ENCODE results near the gene WDR27. TPM values are rescaled to one million over a fixed set of nuclear protein-coding genes. Genes with fewer than 3 reads are reported as not detected.

Gene WDR27
- total RNA-seq, 1 donor from 2014 or later: 24.5 TPM

- Histone ChIP-seq H3K4me3 (ENCODE audit: low read length in 3 of 3) (no peak overlapping the region), H3K27ac (ENCODE audit: low read depth, low read length) (no peak overlapping the region), H3K9me3 (ENCODE audit: control insufficient read depth in 3 of 3, low read length in 3 of 3) (no peaks in the 10 kb centered on the region), H3K36me3 (ENCODE audit: control insufficient read depth in 3 of 3, insufficient read depth in 3 of 3, low read length in 3 of 3) (peaks cover 0 to 3% (median 2%) of the 10 kb centered on the region in 3 donors), H3K9ac (ENCODE audit: low read depth in 1 of 3, low read length in 3 of 3) (no peak overlapping the region), H3K27me3 (ENCODE audit: control insufficient read depth in 3 of 3, insufficient read depth in 3 of 3, low read length in 3 of 3) (no peaks in the 10 kb centered on the region), H3K4me1 (ENCODE audit: control insufficient read depth in 3 of 3, insufficient read depth in 3 of 3, low read length in 3 of 3) (no peaks in the 10 kb centered on the region)
Measured at GRCh38 chr6:169577236-169577635, 124.6 kb downstream of the WDR27 start.

- H3K36me3 ChIP-seq (ENCODE audit: control insufficient read depth in 3 of 3, insufficient read depth in 3 of 3, low read length in 3 of 3): peaks cover 0 to 2% (median 0%) of the 10 kb centered on the region in 3 donors
- H3K9ac ChIP-seq (ENCODE audit: low read depth in 1 of 3, low read length in 3 of 3): no peak overlapping the region
- H3K27ac ChIP-seq (ENCODE audit: low read depth, low read length): no peak overlapping the region
- no peak overlapping the region for H3K4me3 ChIP-seq (ENCODE audit: low read length in 3 of 3)
- H3K27me3 ChIP-seq (ENCODE audit: control insufficient read depth in 3 of 3, insufficient read depth in 3 of 3, low read length in 3 of 3): no peaks in the 10 kb centered on the region
- no peaks in the 10 kb centered on the region for H3K9me3 ChIP-seq (ENCODE audit: control insufficient read depth in 3 of 3, low read length in 3 of 3)
- H3K4me1 ChIP-seq (ENCODE audit: control insufficient read depth in 3 of 3, insufficient read depth in 3 of 3, low read length in 3 of 3): no peaks in the 10 kb centered on the region
Measured at GRCh38 chr6:169575821-169576220, 126.0 kb downstream of the WDR27 start.

- H3K9ac ChIP-seq (ENCODE audit: low read depth in 1 of 3, low read length in 3 of 3): no peak overlapping the region
- H3K4me1 ChIP-seq (ENCODE audit: control insufficient read depth in 3 of 3, insufficient read depth in 3 of 3, low read length in 3 of 3): no peaks in the 10 kb centered on the region
- H3K36me3 ChIP-seq (ENCODE audit: control insufficient read depth in 3 of 3, insufficient read depth in 3 of 3, low read length in 3 of 3): peaks cover 0 to 2% (median 0%) of the 10 kb centered on the region in 3 donors
- no peak overlapping the region for H3K4me3 ChIP-seq (ENCODE audit: low read length in 3 of 3)
- H3K27ac ChIP-seq (ENCODE audit: low read depth, low read length): no peak overlapping the region
- no peaks in the 10 kb centered on the region for H3K27me3 ChIP-seq (ENCODE audit: control insufficient read depth in 3 of 3, insufficient read depth in 3 of 3, low read length in 3 of 3)
- H3K9me3 ChIP-seq (ENCODE audit: control insufficient read depth in 3 of 3, low read length in 3 of 3): no peaks in the 10 kb centered on the region
Measured at GRCh38 chr6:169575365-169575764, 126.5 kb downstream of the WDR27 start.

DNA sequence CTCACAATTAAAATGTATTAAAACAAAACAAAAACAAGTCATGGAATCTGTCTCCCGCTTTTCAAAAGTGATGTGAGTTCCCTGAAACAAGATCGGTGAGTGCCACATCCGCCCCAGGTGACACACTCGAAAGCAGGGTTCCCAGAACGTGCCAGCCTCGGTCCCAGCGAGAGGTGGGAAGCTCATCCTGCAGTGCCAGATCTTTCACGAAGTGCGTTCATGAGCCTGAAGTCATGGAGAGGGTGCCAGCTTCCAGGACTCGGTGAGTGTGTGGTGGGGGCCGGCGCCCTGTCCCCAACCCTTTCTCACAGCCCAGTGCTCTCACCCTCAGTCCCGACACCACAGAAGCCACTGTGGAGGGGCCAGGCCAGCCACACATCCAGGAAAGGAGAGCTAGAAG lies 127.4 kb downstream of the WDR27 start:
- no peaks in the 10 kb centered on the region for H3K4me1 ChIP-seq (ENCODE audit: control insufficient read depth in 3 of 3, insufficient read depth in 3 of 3, low read length in 3 of 3)
- H3K27ac ChIP-seq (ENCODE audit: low read depth, low read length): no peak overlapping the region
- H3K36me3 ChIP-seq (ENCODE audit: control insufficient read depth in 3 of 3, insufficient read depth in 3 of 3, low read length in 3 of 3): peaks cover 0 to 5% (median 0%) of the 10 kb centered on the region in 3 donors
- H3K9ac ChIP-seq (ENCODE audit: low read depth in 1 of 3, low read length in 3 of 3): no peak overlapping the region
- no peaks in the 10 kb centered on the region for H3K27me3 ChIP-seq (ENCODE audit: control insufficient read depth in 3 of 3, insufficient read depth in 3 of 3, low read length in 3 of 3)
- H3K9me3 ChIP-seq (ENCODE audit: control insufficient read depth in 3 of 3, low read length in 3 of 3): no peaks in the 10 kb centered on the region
- H3K4me3 ChIP-seq (ENCODE audit: low read length in 3 of 3): no peak overlapping the region

DNA sequence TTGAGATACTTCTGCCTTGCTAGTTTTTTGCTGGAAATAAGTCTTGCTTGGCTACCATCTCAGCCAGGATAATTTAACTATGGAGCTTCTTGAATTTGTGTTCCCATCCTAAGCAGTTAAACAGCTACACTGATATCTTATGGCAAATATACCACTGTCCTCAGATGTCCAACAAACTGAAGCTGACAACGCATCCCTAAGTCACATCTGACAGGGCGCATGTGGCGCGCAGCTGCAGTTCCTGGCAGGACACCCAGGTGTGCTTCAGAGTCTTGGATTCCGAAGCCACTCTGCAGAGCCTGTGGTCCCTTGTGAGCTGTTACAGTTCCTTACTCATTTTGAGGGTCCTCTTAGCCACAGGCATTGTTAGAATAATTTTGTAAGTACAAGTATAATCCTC lies 127.9 kb downstream of the WDR27 start:
- Histone ChIP-seq H3K27me3 (ENCODE audit: control insufficient read depth in 3 of 3, insufficient read depth in 3 of 3, low read length in 3 of 3) (no peaks in the 10 kb centered on the region), H3K9me3 (ENCODE audit: control insufficient read depth in 3 of 3, low read length in 3 of 3) (no peaks in the 10 kb centered on the region), H3K36me3 (ENCODE audit: control insufficient read depth in 3 of 3, insufficient read depth in 3 of 3, low read length in 3 of 3) (peaks cover 0 to 4% (median under 1%) of the 10 kb centered on the region in 3 donors), H3K9ac (ENCODE audit: low read depth in 1 of 3, low read length in 3 of 3) (no peak overlapping the region), H3K27ac (ENCODE audit: low read depth, low read length) (no peak overlapping the region), H3K4me3 (ENCODE audit: low read length in 3 of 3) (no peak overlapping the region), H3K4me1 (ENCODE audit: control insufficient read depth in 3 of 3, insufficient read depth in 3 of 3, low read length in 3 of 3) (no peaks in the 10 kb centered on the region)

GRCh38 chr6:169571123-169571962 lies 130.5 kb downstream of the WDR27 start:
- Histone ChIP-seq H3K9ac (ENCODE audit: low read depth in 1 of 3, low read length in 3 of 3) (no peak overlapping the region), H3K27ac (ENCODE audit: low read depth, low read length) (no peak overlapping the region), H3K9me3 (ENCODE audit: control insufficient read depth in 3 of 3, low read length in 3 of 3) (no peaks in the 10 kb centered on the region), H3K36me3 (ENCODE audit: control insufficient read depth in 3 of 3, insufficient read depth in 3 of 3, low read length in 3 of 3) (peaks cover 0 to 3% (median 2%) of the 10 kb centered on the region in 3 donors), H3K4me1 (ENCODE audit: control insufficient read depth in 3 of 3, insufficient read depth in 3 of 3, low read length in 3 of 3) (no peaks in the 10 kb centered on the region), H3K27me3 (ENCODE audit: control insufficient read depth in 3 of 3, insufficient read depth in 3 of 3, low read length in 3 of 3) (no peaks in the 10 kb centered on the region), H3K4me3 (ENCODE audit: low read length in 3 of 3) (no peak overlapping the region)

GRCh38 chr6:169568314-169569087 lies 133.3 kb downstream of the WDR27 start:
- no peaks in the 10 kb centered on the region for H3K27me3 ChIP-seq (ENCODE audit: control insufficient read depth in 3 of 3, insufficient read depth in 3 of 3, low read length in 3 of 3)
- H3K9me3 ChIP-seq (ENCODE audit: control insufficient read depth in 3 of 3, low read length in 3 of 3): no peaks in the 10 kb centered on the region
- H3K9ac ChIP-seq (ENCODE audit: low read depth in 1 of 3, low read length in 3 of 3): no peak overlapping the region
- H3K27ac ChIP-seq (ENCODE audit: low read depth, low read length): no peak overlapping the region
- no peak overlapping the region for H3K4me3 ChIP-seq (ENCODE audit: low read length in 3 of 3)
- H3K4me1 ChIP-seq (ENCODE audit: control insufficient read depth in 3 of 3, insufficient read depth in 3 of 3, low read length in 3 of 3): no peaks in the 10 kb centered on the region
- peaks cover 0 to 5% (median 2%) of the 10 kb centered on the region in 3 donors for H3K36me3 ChIP-seq (ENCODE audit: control insufficient read depth in 3 of 3, insufficient read depth in 3 of 3, low read length in 3 of 3)

DNA sequence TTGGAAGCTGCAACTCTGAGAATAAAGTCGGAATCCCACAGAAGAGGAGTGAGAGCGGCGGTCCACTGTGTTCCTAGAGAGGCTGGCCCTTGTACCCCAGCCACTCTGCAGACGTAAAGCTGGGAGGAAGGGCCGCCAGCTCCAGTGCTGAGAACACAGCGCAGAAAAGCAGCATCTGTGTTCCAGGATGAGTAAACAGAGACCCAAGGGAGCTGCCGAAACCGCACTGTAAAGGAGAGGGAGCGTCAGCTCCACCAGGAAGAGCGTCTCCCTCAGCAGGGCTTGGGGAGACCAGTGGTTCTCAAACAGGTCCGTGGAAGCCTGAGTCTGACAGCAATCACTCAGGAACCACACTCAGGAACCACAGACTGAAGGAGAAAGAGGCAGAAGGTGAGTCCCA lies 134.0 kb downstream of the WDR27 start:
- no peak overlapping the region for H3K27ac ChIP-seq (ENCODE audit: low read depth, low read length)
- H3K4me3 ChIP-seq (ENCODE audit: low read length in 3 of 3): no peak overlapping the region
- H3K4me1 ChIP-seq (ENCODE audit: control insufficient read depth in 3 of 3, insufficient read depth in 3 of 3, low read length in 3 of 3): no peaks in the 10 kb centered on the region
- peaks cover 0 to 5% (median 2%) of the 10 kb centered on the region in 3 donors for H3K36me3 ChIP-seq (ENCODE audit: control insufficient read depth in 3 of 3, insufficient read depth in 3 of 3, low read length in 3 of 3)
- H3K27me3 ChIP-seq (ENCODE audit: control insufficient read depth in 3 of 3, insufficient read depth in 3 of 3, low read length in 3 of 3): no peaks in the 10 kb centered on the region
- no peak overlapping the region for H3K9ac ChIP-seq (ENCODE audit: low read depth in 1 of 3, low read length in 3 of 3)
- no peaks in the 10 kb centered on the region for H3K9me3 ChIP-seq (ENCODE audit: control insufficient read depth in 3 of 3, low read length in 3 of 3)

- peaks cover 0 to 5% (median 2%) of the 10 kb centered on the region in 3 donors for H3K36me3 ChIP-seq (ENCODE audit: control insufficient read depth in 3 of 3, insufficient read depth in 3 of 3, low read length in 3 of 3)
- no peak overlapping the region for H3K4me3 ChIP-seq (ENCODE audit: low read length in 3 of 3)
- H3K9ac ChIP-seq (ENCODE audit: low read depth in 1 of 3, low read length in 3 of 3): no peak overlapping the region
- H3K27ac ChIP-seq (ENCODE audit: low read depth, low read length): no peak overlapping the region
- no peaks in the 10 kb centered on the region for H3K4me1 ChIP-seq (ENCODE audit: control insufficient read depth in 3 of 3, insufficient read depth in 3 of 3, low read length in 3 of 3)
- H3K9me3 ChIP-seq (ENCODE audit: control insufficient read depth in 3 of 3, low read length in 3 of 3): no peaks in the 10 kb centered on the region
- no peaks in the 10 kb centered on the region for H3K27me3 ChIP-seq (ENCODE audit: control insufficient read depth in 3 of 3, insufficient read depth in 3 of 3, low read length in 3 of 3)
Measured at GRCh38 chr6:169566961-169567750, 134.7 kb downstream of the WDR27 start.
